ENCODE data around the gene ABCG1.

The ABCG1 gene

DNA sequence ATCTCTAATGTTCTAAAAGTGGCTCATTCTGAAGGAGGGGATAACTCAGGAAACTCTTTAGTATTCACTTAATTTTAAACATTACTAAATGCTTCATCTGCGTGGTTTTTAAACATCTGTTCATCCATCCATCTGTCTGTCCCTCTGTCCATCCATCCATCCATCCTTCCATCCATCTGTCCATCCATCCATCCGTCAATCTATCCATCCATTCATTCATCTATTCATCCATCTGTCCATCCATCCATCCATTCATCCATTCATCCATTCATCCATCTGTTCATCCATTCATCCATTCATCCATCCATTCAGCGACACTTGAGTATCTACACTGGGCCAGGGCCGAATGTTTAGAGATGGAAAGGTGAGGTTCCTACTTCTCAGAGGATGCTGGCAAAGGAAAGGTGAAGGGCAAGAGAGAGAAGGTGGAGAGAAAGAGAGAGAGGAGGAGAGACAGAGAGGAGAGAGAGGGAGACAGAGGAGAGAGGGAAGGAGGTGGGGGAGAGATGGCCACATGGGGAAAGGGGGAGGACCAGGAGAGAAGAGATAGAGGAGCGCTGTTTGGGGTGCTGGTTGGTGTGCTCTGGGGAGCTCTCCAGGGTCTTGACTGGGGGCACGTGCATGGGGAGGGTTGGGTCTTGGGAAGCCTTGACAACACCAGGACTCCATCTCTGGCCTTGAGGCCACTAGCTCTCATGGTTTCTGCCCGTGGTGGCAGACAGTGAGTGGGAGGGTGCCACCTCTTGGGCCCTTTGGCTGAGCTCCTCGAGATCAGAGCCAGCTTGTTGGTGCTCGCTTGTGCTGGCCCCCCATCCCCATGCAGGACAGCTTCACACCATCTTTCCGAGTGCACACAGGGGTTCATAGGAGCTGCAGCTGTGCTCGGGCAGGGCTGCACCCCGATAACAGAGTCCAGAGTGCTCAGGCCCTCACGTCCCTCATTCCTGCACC, 45.6 kb downstream of the ABCG1 start:
- no peak for TF ChIP-seq GATA2 (IDR thresholded peaks at IDR 0.05; ENCODE audit: low read depth, low read length)
- TF ChIP-seq GATA3 (IDR thresholded peaks at IDR 0.05; ENCODE audit: low read depth, low read length) = no peak

- TF ChIP-seq GATA3 (IDR thresholded peaks at IDR 0.05; ENCODE audit: low read depth, low read length) (no peak), GATA2 (IDR thresholded peaks at IDR 0.05; ENCODE audit: low read depth, low read length) (no peak)
These were observed 46.4 kb downstream of the ABCG1 start for GRCh38 chr21:42265231-42265812.

DNA sequence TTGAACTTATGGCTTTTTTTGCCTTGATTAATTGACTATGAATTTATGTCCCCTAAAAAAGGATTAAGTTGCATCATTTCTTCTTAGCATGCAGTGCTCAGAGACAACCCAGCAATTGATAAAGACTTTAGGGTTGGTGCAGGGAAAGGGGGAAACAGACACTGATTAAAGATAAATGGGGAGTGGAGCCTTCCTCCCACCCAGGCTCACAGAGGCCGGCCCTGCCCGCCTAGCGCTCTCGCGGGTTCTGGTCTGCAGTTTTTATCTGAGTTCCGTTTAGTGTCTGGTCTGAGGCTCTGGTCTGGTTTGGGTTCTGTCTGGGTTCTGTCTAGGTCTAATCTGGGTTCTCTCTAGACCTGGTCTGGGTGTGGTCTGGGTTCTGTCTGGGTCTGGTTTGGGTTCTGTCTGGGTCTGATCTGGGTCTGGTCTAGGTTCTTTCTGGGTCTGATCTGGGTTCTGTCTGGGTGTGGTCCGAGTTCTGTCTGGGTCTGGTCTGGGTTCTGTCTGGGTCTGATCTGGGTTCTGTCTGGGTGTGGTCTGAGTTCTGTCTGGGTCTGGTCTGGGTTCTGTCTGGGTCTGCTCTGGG, 48.1 kb downstream of the ABCG1 start:
- TF ChIP-seq GATA3 (IDR thresholded peaks at IDR 0.05; ENCODE audit: low read depth, low read length) = no peak

DNA sequence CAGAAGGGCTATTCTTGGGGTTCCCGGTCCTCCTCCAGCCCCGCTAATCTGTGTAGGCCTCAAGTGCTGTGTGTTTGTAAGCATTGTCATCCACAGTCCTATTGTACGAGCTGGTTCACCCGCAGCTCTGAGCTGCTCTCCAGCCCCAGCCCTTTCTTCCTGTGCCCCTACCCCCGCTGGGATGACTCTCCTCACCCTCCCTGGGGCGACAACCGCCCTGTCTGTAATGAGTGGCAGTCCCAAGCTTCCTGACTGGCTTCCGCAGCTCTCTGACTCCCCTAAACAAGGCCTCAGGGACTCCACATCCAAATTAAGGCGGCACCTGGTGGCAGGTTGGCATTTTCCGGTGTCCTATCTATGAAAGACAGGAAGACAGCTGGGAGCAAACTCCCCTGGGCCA, 50.4 kb downstream of the ABCG1 start:
- TF ChIP-seq GATA2 (IDR thresholded peaks at IDR 0.05; ENCODE audit: low read depth, low read length) (no peak), GATA3 (IDR thresholded peaks at IDR 0.05; ENCODE audit: low read depth, low read length) (no peak)

- no peak for TF ChIP-seq GATA2 (IDR thresholded peaks at IDR 0.05; ENCODE audit: low read depth, low read length)
- TF ChIP-seq GATA3 (IDR thresholded peaks at IDR 0.05; ENCODE audit: low read depth, low read length) = no peak
These were observed 52.1 kb downstream of the ABCG1 start for GRCh38 chr21:42271065-42271464.

- no peak for TF ChIP-seq GATA2 (IDR thresholded peaks at IDR 0.05; ENCODE audit: low read depth, low read length)
- TF ChIP-seq GATA3 (IDR thresholded peaks at IDR 0.05; ENCODE audit: low read depth, low read length) = no peak
These were observed 53.4 kb downstream of the ABCG1 start for GRCh38 chr21:42272109-42272962.

DNA sequence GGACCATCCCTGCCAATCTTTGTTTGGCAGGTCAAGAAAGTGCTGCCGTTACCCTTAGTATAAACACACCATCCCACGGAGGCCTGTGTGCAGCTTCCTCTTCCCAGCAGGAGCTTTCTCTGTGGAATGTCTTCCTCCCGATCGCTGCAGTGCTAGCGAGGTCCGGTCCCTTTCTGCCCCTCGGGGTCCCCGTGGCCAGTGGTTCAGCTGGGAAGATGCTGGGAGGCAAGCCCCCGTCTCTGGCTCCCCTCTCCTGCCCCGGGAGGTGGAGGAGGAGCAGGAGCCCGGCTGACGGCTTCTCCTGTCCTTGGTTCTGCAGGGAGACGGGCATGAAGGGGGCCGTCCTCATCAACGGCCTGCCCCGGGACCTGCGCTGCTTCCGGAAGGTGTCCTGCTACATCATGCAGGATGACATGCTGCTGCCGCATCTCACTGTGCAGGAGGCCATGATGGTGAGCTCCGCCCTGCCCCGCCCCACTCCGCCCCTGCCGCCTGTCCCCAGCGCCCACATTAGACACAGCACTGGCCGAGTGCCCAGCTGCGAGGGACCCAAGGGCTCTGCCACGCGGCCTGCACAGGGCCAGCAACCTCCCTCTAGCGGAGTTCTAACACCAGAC, 54.2 kb downstream of the ABCG1 start:
- TF ChIP-seq GATA2 (IDR thresholded peaks at IDR 0.05; ENCODE audit: low read depth, low read length) = no peak
- no peak for TF ChIP-seq GATA3 (IDR thresholded peaks at IDR 0.05; ENCODE audit: low read depth, low read length)

DNA sequence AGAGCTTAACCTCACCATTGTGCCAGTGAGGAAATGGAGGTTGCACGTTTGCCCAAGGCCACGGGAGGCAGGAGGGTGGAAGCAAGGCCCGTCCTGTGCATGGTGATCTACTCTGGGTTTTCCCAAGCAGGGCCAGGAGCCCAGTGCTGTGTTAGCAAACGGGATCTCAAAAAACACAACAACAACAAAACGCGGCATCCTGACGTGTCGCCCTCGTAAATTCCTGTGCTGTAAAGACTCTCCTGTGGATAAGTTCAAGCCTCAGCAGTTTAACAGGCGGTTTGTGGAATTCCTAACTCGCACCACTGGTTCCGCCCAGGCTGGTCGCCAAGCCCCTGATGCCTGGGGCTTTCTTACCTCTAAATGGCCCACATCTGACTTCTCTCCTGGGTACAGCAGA, 57.1 kb downstream of the ABCG1 start:
- TF ChIP-seq GATA2 (IDR thresholded peaks at IDR 0.05; ENCODE audit: low read depth, low read length) = no peak
- TF ChIP-seq GATA3 (IDR thresholded peaks at IDR 0.05; ENCODE audit: low read depth, low read length) = no peak

DNA sequence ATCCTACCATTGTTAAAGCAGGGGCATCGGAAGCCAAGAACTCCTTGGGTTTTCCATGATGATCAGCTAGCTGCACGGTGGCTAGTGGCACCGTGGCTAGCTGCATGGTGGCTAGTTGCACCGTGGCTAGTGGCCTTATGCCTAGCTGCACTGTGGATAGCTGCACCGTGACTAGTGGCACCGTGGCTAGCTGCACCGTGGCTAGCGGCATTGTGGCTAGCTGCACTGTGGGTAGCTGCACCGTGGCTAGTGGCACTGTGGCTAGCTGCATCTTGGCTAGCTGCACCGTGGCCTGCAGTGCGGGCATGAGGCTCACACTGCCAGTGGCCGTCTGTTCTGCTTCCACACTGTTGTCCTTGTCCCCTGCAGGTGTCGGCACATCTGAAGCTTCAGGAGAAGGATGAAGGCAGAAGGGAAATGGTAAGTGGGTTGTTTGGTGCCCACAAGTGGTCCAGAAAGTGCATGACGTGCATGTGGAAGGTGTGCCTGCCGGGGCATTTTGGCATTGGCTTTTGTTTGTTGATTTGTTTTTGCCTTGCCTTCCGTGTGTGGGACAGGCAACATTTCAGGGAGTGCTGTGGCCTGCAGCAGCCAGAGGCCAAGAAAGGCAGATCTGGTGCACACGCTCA, 57.7 kb downstream of the ABCG1 start:
- TF ChIP-seq GATA3 (IDR thresholded peaks at IDR 0.05; ENCODE audit: low read depth, low read length) (no peak), GATA2 (IDR thresholded peaks at IDR 0.05; ENCODE audit: low read depth, low read length) (no peak)

GRCh38 chr21:42277593-42277992, 58.7 kb downstream of the ABCG1 start:
- TF ChIP-seq GATA3 (IDR thresholded peaks at IDR 0.05; ENCODE audit: low read depth, low read length) (no peak), GATA2 (IDR thresholded peaks at IDR 0.05; ENCODE audit: low read depth, low read length) (no peak)

DNA sequence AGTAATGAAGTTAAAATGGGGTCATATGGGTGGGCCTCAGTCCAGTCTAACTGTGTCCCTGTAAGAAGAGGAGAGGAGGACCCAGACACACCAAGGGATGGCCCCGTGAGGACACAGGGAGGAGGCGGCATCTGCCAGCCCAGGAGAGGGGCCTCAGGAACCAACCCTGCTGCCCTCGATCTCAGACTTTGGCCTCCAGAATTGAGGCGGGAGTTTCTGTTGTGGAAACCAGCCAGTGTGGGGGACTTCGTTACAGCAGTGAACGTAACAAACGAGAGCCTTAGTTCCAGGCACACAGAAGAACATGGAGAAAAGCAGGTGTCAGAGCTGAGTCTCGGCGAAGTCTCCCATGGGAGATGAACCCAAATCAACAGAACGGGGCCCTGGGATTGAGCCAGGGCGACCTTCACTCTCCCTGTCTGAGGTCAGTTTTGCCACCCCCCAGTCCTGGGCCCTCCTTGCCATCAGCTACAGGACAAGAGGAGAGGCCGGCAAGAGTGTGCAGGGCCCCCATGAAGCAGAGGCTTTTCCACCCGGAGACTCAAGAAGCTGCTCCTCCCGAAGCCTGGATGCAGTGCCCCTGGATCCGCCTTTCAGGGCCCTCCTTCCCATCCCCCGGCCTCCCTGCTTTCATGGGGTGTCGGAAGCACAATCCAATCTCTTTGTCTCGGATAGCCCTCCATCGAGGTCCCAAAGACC, 59.7 kb downstream of the ABCG1 start:
- no peak for TF ChIP-seq GATA2 (IDR thresholded peaks at IDR 0.05; ENCODE audit: low read depth, low read length)
- TF ChIP-seq GATA3 (IDR thresholded peaks at IDR 0.05; ENCODE audit: low read depth, low read length) = no peak

DNA sequence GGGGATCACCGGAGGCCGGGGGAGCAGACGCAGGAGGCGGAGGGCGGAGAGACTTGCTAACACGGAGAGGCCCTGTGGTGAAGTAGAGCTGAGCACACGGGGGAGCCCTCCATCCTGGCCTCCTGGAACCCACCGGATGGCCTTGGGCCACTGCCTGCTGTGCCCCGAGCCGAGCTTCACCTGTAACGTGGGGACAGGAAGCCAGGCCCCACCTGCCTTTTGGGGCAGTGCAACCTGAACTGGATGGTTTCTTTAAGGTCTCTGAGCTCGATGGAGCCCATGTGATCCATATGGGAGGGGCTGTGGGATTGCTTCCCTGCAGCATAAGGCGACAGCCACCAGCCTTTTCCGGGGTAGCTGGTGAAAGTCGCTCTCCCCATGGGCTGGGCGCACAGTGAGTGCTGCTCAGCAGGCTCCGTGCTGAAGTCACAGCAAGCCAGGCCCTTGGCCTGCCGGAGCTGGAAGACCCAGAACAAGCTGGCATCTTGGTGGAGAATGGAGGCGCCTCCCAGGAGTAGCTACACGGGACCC, 60.5 kb downstream of the ABCG1 start:
- TF ChIP-seq GATA3 (IDR thresholded peaks at IDR 0.05; ENCODE audit: low read depth, low read length) (no peak), GATA2 (IDR thresholded peaks at IDR 0.05; ENCODE audit: low read depth, low read length) (no peak)
